GM18867 (cell line): Measurements from ENCODE around the gene STXBP4.

Experiments used
- ATAC-seq: cut with Tn5 transposase; IDR thresholded peaks from one replicate; pipeline ENCODE4 v1.9.1; 2021; ENCODE audit warnings: mild to moderate bottlenecking, moderate library complexity; ENCODE audit not compliant: unreplicated experiment

Gene STXBP4

DNA sequence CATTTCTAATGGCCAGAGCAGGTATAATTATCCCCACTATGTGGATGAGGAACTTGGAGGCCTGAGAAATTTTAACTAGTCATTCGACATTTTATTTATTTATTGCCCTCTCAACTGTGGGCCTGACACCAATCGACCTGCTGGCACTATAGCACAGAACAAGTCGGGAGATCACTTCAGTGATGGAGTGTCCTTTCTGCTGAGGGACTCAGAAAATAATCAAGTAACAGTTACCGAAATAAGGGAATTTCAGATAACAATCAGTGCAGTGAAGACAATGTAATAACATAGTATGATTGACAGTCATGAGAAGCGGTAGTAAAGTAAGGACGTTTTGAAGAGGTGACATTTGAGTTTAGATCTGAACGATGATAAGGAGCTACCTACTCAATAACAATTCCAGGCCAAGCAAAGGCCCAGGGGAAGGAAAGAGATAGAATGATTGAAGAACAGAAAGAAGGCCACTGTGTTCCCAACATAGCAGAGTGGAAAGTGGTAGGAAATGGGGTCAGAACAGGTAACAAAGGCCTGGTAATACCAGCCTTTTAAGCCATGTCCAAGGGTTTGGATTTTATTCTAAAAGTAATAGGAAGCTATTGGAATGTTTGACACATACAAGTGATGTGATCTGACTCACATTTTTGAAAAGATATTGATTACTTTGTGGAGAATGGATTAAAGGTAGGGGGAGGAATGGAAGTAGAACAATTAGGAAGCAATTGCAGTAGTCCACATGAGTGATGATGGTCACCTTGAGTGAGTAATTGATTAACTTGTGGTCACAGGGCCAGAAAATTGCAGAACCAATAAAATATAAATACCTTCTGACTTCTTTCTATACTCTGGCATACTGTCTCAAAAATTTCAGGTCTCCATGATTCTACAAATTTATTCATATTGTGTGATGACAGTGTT is 1.4 kb downstream of the STXBP4 start:
- ATAC-seq: no peak

DNA sequence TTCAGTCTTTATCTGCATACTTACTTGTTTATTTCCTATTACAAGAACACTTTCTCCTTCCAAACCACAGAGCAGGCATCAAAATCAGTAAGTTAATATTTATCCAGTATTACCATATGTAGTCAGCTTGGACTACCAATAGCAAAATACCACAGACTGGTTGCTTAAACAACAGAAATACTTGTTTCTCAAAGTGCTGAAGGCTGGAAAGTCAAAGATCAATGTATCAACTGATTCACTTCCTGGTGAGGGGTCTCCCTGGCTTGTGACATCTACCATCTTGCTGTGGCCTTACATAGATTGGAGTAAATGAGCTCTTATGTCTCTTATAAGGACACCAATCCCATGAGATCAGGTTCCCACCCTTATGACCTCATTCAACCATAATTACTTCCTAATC is 2.6 kb downstream of the STXBP4 start:
- no peak for ATAC-seq

DNA sequence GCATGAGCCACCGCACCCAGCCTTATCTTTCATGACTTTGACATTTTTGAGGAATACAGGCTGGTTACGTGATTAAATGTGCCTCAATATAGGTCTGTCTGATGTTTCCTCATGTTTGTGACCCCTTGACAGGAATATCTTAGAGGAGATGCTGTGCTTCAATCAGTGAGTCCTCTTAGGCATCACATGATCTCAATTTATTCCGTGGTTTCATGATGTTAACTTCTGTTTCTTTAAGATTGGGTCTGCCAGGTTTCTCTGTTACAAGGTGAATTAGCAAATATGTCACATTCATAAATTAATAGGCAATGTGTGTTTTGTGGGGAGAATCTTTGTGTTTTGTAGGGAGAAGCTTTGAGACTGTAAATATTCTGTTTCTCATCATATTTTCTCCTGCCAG is 3.3 kb downstream of the STXBP4 start:
- ATAC-seq: no peak

DNA sequence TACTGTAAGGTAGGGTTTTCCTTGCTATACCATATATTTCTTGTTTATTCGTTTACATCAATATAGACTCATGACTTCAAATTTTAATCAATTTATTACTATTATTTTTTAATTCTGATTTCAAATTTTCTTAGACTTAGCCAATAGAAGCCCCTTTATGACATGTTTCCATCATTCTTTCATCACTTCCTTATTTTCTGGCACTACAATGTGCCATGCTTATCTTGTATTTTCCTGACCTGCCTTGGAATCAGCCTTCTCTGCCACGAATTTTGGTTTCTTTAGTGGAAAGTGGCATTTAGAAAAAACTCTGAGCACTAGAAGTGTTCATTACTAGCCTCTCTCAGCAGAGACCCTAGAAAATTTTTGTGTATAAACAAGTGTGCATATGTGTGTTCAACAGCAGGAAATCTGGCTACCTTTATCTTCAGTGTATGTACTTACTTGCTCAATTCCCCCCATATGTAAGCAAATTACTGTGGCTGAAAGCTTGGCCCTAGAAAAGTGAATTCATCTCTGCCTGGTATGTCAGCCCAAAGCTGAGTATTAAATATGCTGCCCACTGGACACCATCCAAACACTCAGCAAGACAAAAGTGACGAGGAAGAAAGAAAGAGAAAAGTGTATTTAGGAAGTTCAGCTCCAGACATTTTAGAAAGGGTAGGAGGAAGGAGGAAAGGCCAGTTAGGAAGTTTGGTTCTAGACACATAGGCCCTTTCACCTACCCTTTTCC is 4.0 kb downstream of the STXBP4 start:
- no peak for ATAC-seq

DNA sequence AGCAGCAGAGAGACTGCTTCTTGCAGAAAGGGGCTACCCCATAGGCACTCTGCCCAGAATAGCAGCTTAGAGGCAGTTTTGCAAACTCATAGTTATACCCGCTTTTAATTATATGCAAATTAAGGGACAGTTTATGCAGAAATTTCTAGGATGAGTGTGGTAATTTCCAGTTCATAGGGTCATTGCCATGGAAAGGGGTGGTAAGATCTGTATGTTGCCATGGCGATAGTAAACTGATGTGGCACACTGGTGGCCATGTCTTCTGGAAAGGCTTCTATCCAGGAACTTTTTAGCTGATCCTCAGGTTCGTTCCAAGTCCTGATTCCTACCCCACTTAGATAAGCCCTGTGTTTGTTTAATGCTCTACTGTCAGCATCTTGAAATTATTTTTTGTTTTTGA is 6.2 kb downstream of the STXBP4 start:
- no peak for ATAC-seq

DNA sequence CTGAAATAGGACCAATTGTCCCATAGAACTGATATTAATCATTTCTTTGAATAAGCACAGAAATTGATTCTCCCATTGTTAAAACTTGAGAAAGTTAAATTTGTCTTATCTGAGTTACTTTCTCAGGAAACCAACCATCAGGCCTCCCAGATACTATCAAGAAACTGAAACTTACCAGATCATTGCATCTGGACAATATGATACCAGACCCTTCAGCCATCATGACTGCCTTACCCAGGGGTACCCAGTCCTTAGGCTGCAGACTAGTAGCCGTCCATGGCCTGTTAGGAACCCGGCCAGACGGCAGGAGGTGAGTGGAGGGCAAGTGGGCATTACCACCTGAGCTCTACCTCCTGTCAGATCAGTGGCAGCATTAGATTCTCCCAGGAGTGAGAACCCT is 7.8 kb downstream of the STXBP4 start:
- no peak for ATAC-seq

DNA sequence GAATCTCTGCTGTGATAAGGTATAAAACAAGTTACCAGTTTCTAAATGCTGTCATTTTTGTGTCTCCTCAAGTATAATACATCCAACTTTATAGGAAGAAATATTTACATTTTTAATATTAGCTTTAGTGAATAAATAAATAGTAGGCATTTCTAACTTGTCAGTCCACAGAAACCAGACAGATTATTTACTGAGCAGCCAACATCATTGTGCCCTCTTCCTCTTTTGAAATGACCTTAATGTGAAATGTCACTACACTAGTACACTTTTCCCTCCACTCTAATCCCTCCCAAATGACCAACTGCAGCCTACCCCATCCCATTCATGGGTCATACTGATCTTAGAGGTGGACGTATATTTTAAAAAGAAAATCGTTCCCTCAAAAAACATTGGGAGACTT is 9.2 kb downstream of the STXBP4 start:
- ATAC-seq: no peak

DNA sequence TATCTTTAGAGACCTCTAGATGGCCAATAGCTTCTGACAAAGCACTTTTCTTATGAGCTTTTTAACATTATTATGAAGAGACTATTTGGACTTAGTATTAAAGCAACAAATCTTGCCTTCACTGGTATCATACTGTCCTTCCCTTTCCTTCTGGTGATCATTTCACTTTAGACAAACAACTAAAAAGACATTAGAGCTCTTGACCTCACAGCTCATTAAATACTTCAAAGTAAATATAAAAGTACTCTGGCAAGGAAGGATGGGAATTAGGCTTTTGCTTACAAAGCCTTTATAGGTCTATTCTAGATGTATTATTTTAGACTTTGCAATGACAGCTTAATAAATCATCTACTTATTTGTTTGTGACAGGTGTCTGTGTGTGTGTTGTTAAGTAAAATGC is 11.1 kb downstream of the STXBP4 start:
- ATAC-seq: no peak

DNA sequence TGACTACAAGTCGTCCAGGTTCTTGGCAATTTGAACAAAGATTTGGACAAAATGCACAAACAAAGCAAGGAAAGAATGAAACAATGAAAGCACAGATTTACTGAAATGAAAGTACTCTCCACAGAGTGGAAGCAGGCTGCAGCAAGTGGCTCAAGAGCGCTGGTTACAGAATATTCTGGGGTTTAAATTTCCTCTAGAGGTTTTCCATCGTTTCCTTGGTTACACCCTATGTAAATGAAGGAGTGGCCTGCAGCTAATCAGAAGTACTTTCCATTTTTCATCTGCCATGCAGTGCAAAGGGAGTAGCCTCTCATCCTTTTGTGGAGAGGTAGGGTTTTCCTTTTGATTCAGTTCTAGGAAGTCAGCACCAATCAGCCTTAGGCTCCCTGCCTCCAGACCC is 11.8 kb downstream of the STXBP4 start:
- ATAC-seq: no peak

DNA sequence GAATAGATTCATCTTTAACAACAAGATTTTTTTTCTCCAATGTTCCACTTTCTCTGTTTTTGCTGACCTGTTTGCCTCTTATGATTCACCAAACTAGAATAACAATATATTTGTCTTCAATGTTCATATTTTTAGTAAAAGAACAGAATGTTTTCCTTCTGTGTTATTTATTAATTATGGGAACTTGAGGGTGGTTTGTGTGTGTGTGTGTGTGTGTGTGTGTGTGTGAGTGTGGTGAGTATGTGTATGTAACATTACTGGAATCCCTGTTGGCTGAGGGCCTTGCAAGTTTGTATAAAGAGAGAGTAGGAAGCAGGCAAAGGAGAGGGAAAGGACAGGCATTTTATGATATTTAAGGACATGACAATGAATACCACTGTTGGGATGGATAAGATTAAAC is 13.8 kb downstream of the STXBP4 start:
- no peak for ATAC-seq

DNA sequence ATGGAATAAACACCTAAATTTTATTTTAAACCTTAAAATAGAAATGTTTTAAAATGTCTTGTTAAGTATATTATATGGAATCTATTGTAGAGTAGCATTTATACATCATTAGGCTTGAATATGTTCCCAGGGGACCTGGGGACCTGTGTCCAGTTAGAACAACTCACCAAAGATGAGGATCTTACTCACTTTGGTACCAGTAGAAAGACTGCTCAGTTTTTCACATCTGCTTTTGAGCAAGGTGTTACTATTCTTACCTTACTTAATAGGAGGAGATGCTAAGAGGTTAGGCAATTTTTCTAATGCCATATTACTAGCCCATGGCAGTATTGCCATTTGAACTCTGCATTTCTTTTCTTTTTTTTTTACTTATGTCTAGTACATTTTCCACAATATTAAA is 14.7 kb downstream of the STXBP4 start:
- ATAC-seq: no peak

DNA sequence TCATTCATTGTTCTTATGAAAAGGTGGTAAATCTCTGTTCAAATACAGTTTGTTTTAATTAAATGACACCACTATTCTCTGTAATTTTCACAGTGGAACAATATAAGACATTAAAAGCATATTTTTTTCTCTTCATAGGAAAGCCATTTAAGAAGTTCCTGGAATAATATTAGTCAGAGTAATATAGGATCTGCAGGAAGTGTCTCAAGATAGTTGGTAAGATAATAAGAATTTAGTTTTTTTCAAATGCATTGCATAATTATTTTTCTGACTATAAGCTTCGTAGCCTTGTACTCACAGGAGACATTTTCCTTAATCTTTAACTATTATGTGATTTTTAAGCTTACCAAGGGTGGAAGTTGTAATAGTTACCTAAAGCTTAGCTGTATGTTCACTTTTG is 16.9 kb downstream of the STXBP4 start:
- ATAC-seq: no peak

DNA sequence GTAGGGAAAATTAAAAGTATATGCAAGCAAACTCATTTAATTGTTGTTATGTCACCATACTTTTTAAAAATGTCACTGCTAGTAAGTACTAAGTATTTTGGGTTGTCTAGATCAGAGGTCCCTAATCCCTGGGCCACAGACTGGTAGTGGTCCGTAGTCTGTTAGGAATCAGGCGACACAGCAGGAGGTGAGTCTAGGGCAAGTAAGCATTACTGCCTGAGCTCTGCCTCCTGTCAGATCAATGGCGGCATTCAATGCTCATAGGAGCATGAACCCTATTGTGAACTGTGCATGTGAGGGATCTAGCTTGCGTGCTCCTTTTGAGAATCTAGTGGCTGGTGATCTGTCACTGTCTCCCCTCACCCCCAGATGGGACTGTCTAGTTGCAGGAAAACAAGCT is 21.6 kb downstream of the STXBP4 start:
- ATAC-seq: no peak

DNA sequence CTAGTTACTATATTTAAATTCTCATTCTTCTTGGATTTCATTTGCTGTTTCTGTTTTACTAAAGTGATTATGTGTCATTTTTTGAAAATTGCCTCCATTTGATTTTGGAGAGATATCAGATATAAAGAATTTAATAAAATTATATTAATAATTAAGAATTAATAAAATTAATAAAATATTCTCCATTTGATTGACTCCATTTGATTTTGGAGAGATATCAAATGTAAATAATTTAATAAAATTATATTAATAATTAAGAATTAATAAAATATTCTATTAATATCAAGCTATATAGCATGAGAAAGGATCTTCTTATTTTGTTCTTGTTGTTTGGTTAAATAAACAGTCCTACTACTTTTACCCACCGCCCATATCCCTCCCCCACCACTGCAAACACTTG is 23.0 kb downstream of the STXBP4 start:
- ATAC-seq: no peak

DNA sequence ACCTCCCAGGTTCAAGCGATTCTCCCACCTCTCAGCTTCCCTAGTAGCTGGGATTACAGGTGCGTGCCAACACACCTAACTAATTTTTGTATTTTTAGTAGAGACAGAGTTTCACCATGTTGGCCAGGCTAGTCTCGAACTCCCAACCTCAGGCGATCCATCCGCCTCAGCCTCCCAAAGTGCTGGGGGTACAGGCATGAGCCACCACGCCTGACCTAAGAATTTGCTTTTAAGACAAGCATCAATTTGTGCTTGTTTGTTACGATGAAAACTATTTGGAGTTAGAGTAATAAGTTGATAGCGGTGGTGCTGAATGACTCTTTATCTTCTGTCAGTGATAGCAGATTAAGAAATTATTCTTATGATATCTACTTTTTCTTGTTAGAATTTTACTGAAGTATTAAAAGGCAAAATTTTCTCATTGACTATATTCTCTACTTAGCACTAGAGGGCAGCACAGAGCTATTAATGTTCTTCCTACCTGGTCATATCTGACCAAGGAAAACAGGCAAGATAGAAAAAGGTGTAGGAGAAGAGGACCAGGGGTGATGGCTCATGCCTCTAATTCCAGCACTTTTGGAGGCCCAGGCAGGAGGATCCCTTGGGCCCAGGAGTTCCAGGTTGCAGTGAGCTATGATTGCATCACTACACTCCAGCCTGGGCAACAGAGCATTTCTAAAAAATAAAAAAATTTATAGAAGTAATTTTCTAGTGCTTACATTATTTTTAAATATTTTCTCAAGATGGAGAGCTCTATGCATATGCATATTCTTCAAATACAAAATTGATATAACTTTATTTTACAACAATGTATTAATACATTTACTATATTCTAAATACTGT is 24.5 kb downstream of the STXBP4 start:
- peak; percentile 72 for ATAC-seq

DNA sequence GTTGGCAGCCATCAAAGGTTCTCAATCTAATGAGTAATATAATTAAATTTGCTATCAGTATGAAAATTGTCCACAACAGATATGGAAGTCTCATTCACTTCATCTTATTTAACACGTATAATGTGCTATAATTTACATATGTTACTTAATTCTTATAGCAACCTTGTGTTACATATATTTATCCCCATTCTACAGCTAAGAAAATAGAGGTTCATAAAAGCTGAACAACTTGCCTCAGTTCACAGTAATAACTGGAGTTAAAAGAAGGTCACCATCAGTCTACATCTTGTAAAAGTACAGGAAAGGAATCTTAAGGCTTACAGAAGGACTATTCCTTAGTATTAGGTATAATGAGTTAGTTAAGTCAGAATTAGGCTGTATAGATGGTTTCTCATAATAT is 27.9 kb downstream of the STXBP4 start:
- no peak for ATAC-seq

DNA sequence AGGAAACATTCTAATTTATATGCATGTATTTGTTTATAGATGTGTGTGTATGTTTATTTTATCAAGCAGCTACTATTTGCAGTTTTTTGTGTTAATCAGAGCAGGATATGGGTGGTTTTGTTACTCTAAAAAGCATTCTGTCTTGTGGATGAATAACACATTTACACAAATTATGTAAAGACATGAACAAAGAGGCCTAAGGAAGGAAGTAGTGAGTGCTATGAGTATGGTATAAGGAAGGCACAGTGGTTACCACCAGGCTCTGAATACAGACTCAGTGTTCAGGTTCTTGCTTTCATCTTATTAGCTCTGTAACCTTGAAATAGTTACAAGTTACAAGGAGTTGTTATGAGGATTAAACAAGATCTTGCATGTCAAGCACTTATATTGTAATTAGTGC is 33.9 kb downstream of the STXBP4 start:
- ATAC-seq: no peak

DNA sequence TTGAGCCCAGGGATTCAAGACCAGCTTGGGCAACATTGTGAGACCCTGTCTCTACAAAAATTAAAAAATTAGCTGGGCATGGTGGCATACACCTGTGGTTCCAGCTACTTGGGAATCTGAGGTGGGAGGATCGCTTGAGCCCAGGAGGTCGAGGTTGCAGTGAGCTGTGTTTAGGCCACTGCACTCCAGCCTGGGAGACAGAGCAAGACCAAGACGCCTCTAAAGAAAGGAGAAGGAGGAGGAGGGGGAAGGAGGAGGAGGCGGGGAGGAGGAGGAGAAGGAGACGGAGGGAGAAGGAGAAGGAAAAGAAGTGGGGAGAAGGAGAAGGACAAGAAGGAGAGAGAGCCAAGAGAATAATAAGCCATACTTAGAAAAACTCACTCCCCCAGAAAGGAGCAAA is 35.9 kb downstream of the STXBP4 start:
- ATAC-seq: no peak

DNA sequence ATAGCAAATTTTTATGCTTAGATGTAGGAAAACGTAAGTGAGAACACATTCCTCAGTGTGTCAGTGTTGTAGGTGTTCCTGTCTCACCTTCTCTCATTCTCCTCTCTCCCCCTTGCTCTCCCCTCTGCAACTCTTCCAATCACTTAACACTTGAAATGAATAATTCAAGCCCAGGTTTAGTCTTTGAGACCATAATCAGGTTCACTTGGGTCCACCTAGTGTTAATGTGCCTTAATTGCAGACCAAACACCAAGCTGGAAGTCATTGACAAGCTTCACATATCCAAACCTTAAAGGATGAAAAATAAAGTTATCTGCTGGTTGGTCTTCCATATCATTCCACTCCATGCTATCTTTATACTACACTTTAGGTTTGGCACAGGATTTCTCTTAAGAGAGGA is 37.0 kb downstream of the STXBP4 start:
- ATAC-seq: peak; percentile 71

DNA sequence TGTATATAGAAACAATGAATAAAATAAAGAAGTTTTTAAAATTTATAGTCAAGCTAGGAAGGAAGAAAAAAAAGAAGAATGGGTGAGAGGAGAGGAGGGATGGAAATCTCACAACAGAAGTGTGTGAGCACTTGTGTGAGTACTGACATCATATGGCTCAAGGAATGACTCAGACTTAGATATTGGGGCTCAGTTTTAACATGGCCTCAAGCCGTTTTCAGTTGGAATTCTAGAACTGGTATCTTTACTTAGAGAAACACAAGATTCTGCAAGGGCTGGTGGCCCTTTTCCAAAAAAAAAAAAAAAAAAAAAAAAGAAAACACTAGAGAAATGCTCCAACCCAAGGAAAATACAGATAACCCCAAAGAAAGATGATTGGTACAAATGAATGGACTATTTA is 55.1 kb downstream of the STXBP4 start:
- ATAC-seq: no peak

DNA sequence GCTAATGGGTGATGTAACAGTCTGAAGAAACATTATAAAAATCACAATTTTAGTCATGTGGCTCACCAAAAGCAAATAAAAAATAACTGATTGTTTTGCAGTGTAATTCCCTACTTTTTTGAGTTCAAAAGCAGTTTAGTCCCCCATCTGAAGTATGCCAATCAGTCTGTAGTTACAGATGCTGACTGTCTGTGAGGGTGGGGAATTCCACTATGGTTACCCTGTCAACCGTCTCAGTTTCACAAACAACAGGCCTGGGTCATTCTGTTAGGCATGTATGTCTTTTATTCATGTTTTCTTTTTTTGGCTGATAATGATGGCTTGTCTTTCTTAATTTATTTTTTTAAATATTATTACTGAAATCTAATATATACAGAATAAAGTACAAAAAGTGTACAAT is 69.3 kb downstream of the STXBP4 start:
- peak; percentile 99 for ATAC-seq
